ENCODE measurements around the gene CCDC3.

- TF ChIP-seq CTCF (IDR thresholded peaks at IDR 0.05; ENCODE audit: low read length) (no peak), EZH2 (optimal IDR thresholded peaks at IDR 0.05; ENCODE audit: low read depth, low read length) (no peak), EZH2phosphoT487 (IDR thresholded peaks at IDR 0.05; ENCODE audit: low read length) (no peak)
Measured at GRCh38 chr10:12925845-12926244, 75.7 kb downstream of the CCDC3 start.
